H9 (cell line): ENCODE results near the gene SEMA4C. TPM values are rescaled to one million over a fixed set of nuclear protein-coding genes. Genes with fewer than 3 reads are reported as not detected.

Source experiments
- DNase-seq: peaks from one replicate; pipeline ENCODE4 v3.0.0-alpha.2; 2017
- H2AFZ ChIP-seq: one replicate; pipeline ENCODE4 v1.6.1; 2013; ENCODE audit warnings: mild to moderate bottlenecking, low read length, control low read depth, moderate library complexity
- H2AK5ac ChIP-seq: 2 replicates; pipeline ENCODE4 v1.6.1; 2013; ENCODE audit warnings: low read length, control low read depth, mixed read lengths; ENCODE audit not compliant: insufficient read length
- H2BK120ac ChIP-seq: one replicate; pipeline ENCODE4 v1.6.1; 2013; ENCODE audit warnings: low read depth, mild to moderate bottlenecking, low read length, control low read depth, inconsistent platforms; ENCODE audit not compliant: poor library complexity, severe bottlenecking
- H2BK12ac ChIP-seq: 2 replicates; pipeline ENCODE4 v1.6.1; 2013; ENCODE audit warnings: low read length, control low read depth, mixed read lengths, low read depth; ENCODE audit not compliant: insufficient read length
- H2BK15ac ChIP-seq: 2 replicates; pipeline ENCODE4 v1.6.1; 2013; ENCODE audit warnings: low read depth, low read length, control low read depth
- H2BK20ac ChIP-seq: one replicate; pipeline ENCODE4 v1.6.1; 2013; ENCODE audit warnings: low read depth, mild to moderate bottlenecking, low read length, control low read depth, inconsistent platforms; ENCODE audit not compliant: poor library complexity, severe bottlenecking
- H2BK5ac ChIP-seq: 2 replicates; pipeline ENCODE4 v1.6.1; 2013; ENCODE audit warnings: low read length, control low read depth, mixed read lengths; ENCODE audit not compliant: insufficient read length
- H3K14ac ChIP-seq: 2 replicates; pipeline ENCODE4 v1.6.1; 2013; ENCODE audit warnings: low read length, control low read depth; ENCODE audit not compliant: insufficient read depth
- H3K18ac ChIP-seq: 2 replicates; pipeline ENCODE4 v1.6.1; 2013; ENCODE audit warnings: low read depth, mild to moderate bottlenecking, mixed read lengths, low read length, control low read depth; ENCODE audit not compliant: insufficient read length
- H3K23ac ChIP-seq: 2 replicates; pipeline ENCODE4 v1.6.1; 2013; ENCODE audit warnings: low read length, control low read depth, mixed read lengths, low read depth; ENCODE audit not compliant: insufficient read length
- H3K23me2 ChIP-seq: 2 replicates; pipeline ENCODE4 v1.6.1; 2013; ENCODE audit warnings: low read depth, mild to moderate bottlenecking, mixed read lengths, low read length, control low read depth; ENCODE audit not compliant: insufficient read length, poor library complexity, severe bottlenecking
- H3K27ac ChIP-seq: 2 replicates; pipeline ENCODE4 v1.5.1; 2013; ENCODE audit warnings: low read length, control low read depth, mixed read lengths, low read depth; ENCODE audit not compliant: insufficient read length
- H3K27me3 ChIP-seq: 2 replicates; pipeline ENCODE4 v1.6.1; 2013; ENCODE audit warnings: low read length, control low read depth, inconsistent platforms; ENCODE audit not compliant: insufficient read depth
- H3K4ac ChIP-seq: 2 replicates; pipeline ENCODE4 v1.6.1; 2013; ENCODE audit warnings: low read depth, mild to moderate bottlenecking, control low read depth, inconsistent platforms, low read length, moderate library complexity
- H3K4me1 ChIP-seq: 2 replicates; pipeline ENCODE4 v1.6.1; 2013; ENCODE audit warnings: low read length, control low read depth, inconsistent platforms; ENCODE audit not compliant: insufficient read depth
- H3K4me2 ChIP-seq: 2 replicates; pipeline ENCODE4 v1.6.1; 2013; ENCODE audit warnings: low read length, control low read depth, mixed read lengths; ENCODE audit not compliant: insufficient read length, insufficient read depth
- H3K56ac ChIP-seq: 2 replicates; pipeline ENCODE4 v1.6.1; 2013; ENCODE audit warnings: low read depth, mild to moderate bottlenecking, mixed read lengths, low read length, control low read depth; ENCODE audit not compliant: insufficient read length
- H3K79me1 ChIP-seq: 2 replicates; pipeline ENCODE4 v1.6.1; 2013; ENCODE audit warnings: low read depth, mild to moderate bottlenecking, moderate library complexity, low read length, control low read depth, inconsistent platforms; ENCODE audit not compliant: insufficient read depth, poor library complexity, severe bottlenecking
- H3K79me2 ChIP-seq: 2 replicates; pipeline ENCODE4 v1.6.1; 2013; ENCODE audit warnings: low read length, control low read depth, inconsistent platforms; ENCODE audit not compliant: insufficient read depth
- H3K9ac ChIP-seq: 2 replicates; pipeline ENCODE4 v1.6.1; 2013; ENCODE audit warnings: low read length, control low read depth, mixed read lengths; ENCODE audit not compliant: insufficient read length; ENCODE audit errors: extremely low read depth
- H3K9me3 ChIP-seq: one replicate; pipeline ENCODE4 v1.6.1; 2013; ENCODE audit warnings: low read depth, low read length, inconsistent platforms; ENCODE audit not compliant: control insufficient read depth
- H3T11ph ChIP-seq: one replicate; pipeline ENCODE4 v1.6.1; 2013; ENCODE audit warnings: mild to moderate bottlenecking, low read length, control low read depth, inconsistent platforms
- H4K20me1 ChIP-seq: one replicate; pipeline ENCODE4 v1.6.1; 2013; ENCODE audit not compliant: control insufficient read depth, insufficient read length, insufficient read depth
- H4K5ac ChIP-seq: 2 replicates; pipeline ENCODE4 v1.6.1; 2013; ENCODE audit warnings: low read depth, mild to moderate bottlenecking, mixed read lengths, low read length, control low read depth; ENCODE audit not compliant: insufficient read length
- H4K8ac ChIP-seq: replicated peaks from 2 replicates; pipeline ENCODE4 v1.6.1; 2013; ENCODE audit warnings: low read length, control low read depth, mixed read lengths, low read depth; ENCODE audit not compliant: insufficient read length
- H4K91ac ChIP-seq: 2 replicates; pipeline ENCODE4 v1.6.1; 2013; ENCODE audit warnings: low read depth, mild to moderate bottlenecking, moderate library complexity, mixed read lengths, low read length, control low read depth; ENCODE audit not compliant: insufficient read length
- H3K27ac Mint-ChIP-seq, 3 experiments: 2 replicates in 2 of 3; 3 replicates in 1 of 3; pipeline ENCODE4 v1.8.0; 2020 to 2021; ENCODE audit warnings: mixed read lengths in 3 of 3, mild to moderate bottlenecking in 1 of 3, moderate library complexity in 1 of 3
- H3K27me3 Mint-ChIP-seq: 2 replicates; pipeline ENCODE4 v1.8.0; 2021; ENCODE audit warnings: low read depth, mild to moderate bottlenecking, moderate library complexity, mixed read lengths
- H3K36me3 Mint-ChIP-seq, 3 experiments: 2 replicates in 2 of 3; 3 replicates in 1 of 3; pipeline ENCODE4 v1.8.0; 2020 to 2021; ENCODE audit warnings: low read depth in 3 of 3, mixed read lengths in 3 of 3; ENCODE audit not compliant: insufficient read depth in 1 of 3
- H3K4me1 Mint-ChIP-seq, 2 experiments: 2 replicates each; pipeline ENCODE4 v1.8.0; 2020; ENCODE audit warnings: mixed read lengths in 2 of 2
- H3K4me3 Mint-ChIP-seq, 2 experiments: 2 replicates in 1 of 2; 3 replicates in 1 of 2; pipeline ENCODE4 v1.8.0; 2020 to 2021; ENCODE audit warnings: mild to moderate bottlenecking in 2 of 2, mixed read lengths in 2 of 2, moderate library complexity in 1 of 2
- H3K9me3 Mint-ChIP-seq, 2 experiments: 2 replicates in 1 of 2; 3 replicates in 1 of 2; pipeline ENCODE4 v1.8.0; 2020; ENCODE audit warnings: mild to moderate bottlenecking in 2 of 2, mixed read lengths in 2 of 2, moderate library complexity in 1 of 2
- WGBS: extraction: QIAGEN DNeasy Blood & Tissue Kit; methylation state at CpG from one replicate; pipeline ENCODE4 v1.1.7; 2013; ENCODE audit warnings: missing lambda C conversion rate, low lambda C conversion rate, mixed read lengths; ENCODE audit not compliant: insufficient read length; ENCODE audit errors: extremely low coverage; 5-methylcytosine and 5-hydroxymethylcytosine counted together
- total RNA-seq: library from RNA; stranded (reverse); gene quantifications from 2 replicates; pipeline ENCODE4 v1.2.1, GENCODE V29; 2021
- TF ChIP-seq, protein P1 (sequence below): fragments of 200-600 bp; sonication (generic); conservative IDR thresholded peaks from 3 replicates; pipeline ENCODE4 v1.8.0; 2021; ENCODE audit warnings: antibody characterized with exemption, mild to moderate bottlenecking

Gene SEMA4C
- total RNA-seq, 1 experiment from 2014 or later, result 81.6 TPM

DNA sequence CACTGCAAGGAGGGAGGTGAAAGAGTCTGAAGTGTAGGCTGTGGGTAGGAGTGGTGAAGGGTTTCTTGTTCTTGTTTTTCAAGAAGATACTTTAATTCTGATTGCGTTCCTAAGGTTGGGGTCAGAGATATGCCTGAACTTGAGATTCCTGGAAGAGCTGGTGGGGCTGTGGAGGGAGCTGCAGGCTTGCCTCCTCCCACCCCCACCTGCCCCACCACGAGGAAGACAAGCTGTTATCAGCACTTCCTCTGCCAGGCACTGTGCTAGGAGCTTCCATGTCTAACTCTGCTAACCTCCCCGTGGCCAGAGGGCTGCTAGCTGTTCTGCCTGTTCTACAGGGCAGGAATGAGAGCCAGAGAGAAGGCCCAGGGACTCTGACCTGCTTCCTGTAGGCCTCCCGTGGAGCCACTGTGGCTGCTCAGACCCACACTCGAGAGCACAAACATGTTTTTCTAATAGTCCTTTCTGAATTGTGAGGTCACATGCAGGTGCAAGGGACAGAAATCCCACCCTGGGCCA, 39.8 kb downstream of the SEMA4C start:
- H3K36me3 Mint-ChIP-seq, result peaks cover 36 to 81% (median 76%) of the 10 kb centered on the region in 3 experiments
- no peak for DNase-seq
- no peaks in the 10 kb centered on the region for H4K20me1 ChIP-seq
- no peak overlapping the region for H2BK5ac ChIP-seq
- H3K27me3 Mint-ChIP-seq, result no peaks in the 10 kb centered on the region
- H3K18ac ChIP-seq, result no peak overlapping the region
- H4K8ac ChIP-seq, result no peak overlapping the region
- no peaks in the 10 kb centered on the region for H3K27me3 ChIP-seq
- H3K27ac Mint-ChIP-seq, result peak overlapping the region in 1 of 3 experiments; percentile 14; a peak in 1 of 7 replicates
- H2AK5ac ChIP-seq, result no peak overlapping the region
- peaks cover 21 to 22% of the 10 kb centered on the region in 2 experiments for H3K4me1 Mint-ChIP-seq
- TF ChIP-seq, protein P1, sequence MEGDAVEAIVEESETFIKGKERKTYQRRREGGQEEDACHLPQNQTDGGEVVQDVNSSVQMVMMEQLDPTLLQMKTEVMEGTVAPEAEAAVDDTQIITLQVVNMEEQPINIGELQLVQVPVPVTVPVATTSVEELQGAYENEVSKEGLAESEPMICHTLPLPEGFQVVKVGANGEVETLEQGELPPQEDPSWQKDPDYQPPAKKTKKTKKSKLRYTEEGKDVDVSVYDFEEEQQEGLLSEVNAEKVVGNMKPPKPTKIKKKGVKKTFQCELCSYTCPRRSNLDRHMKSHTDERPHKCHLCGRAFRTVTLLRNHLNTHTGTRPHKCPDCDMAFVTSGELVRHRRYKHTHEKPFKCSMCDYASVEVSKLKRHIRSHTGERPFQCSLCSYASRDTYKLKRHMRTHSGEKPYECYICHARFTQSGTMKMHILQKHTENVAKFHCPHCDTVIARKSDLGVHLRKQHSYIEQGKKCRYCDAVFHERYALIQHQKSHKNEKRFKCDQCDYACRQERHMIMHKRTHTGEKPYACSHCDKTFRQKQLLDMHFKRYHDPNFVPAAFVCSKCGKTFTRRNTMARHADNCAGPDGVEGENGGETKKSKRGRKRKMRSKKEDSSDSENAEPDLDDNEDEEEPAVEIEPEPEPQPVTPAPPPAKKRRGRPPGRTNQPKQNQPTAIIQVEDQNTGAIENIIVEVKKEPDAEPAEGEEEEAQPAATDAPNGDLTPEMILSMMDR, result no peak
- no peak overlapping the region for H2AFZ ChIP-seq
- H3K4me3 Mint-ChIP-seq, result no peak overlapping the region
- H3K23me2 ChIP-seq, result no peaks in the 10 kb centered on the region
- H3K14ac ChIP-seq, result no peak overlapping the region
- H2BK12ac ChIP-seq, result no peak overlapping the region
- H4K91ac ChIP-seq, result no peak overlapping the region
- no peak overlapping the region for H3K23ac ChIP-seq
- no peak overlapping the region for H2BK120ac ChIP-seq
- no peak overlapping the region for H3K27ac ChIP-seq
- H3K9me3 Mint-ChIP-seq, result no peaks in the 10 kb centered on the region
- no peaks in the 10 kb centered on the region for H3K4me1 ChIP-seq
- H3T11ph ChIP-seq, result no peak overlapping the region
- H4K5ac ChIP-seq, result no peak overlapping the region
- no peak overlapping the region for H2BK15ac ChIP-seq
- no peak overlapping the region for H2BK20ac ChIP-seq
- H3K79me2 ChIP-seq, result no peaks in the 10 kb centered on the region
- no peak overlapping the region for H3K9ac ChIP-seq
- H3K56ac ChIP-seq, result no peak overlapping the region
- H3K79me1 ChIP-seq, result no peaks in the 10 kb centered on the region
- H3K9me3 ChIP-seq, result no peaks in the 10 kb centered on the region
- H3K4me2 ChIP-seq, result no peak overlapping the region
- WGBS, result no CpG with 5 or more reads among the region's 5 CpGs
- H3K4ac ChIP-seq, result no peak overlapping the region
